Activated T-cell treated with anti-CD3 and anti-CD28 coated beads, Interleukin-2, amount 50 U/mL, for 4 hours (primary cell): ENCODE data around the gene FOXD4L6. TPM values are rescaled to one million over a fixed set of nuclear protein-coding genes. Genes with fewer than 3 reads are reported as not detected.
A peak's percentile ranks its signal among the peaks of the same experiment; 100 is the strongest.
"Not testable (repeated sequence)": the region's sequence is repeated elsewhere in the genome, so short reads cannot be mapped to it uniquely, and the experiment has no call there.

Source experiments
- ATAC-seq, 2 donors: fragments of 200-7000 bp; cut with Tn5 transposase; one replicate each; pipeline ENCODE4 v1.10.0; 2021
- DNase-seq: peaks from one replicate; pipeline ENCODE4 v3.0.0-alpha.2; 2020
- H3K27me3 Mint-ChIP-seq: one replicate; pipeline ENCODE4 v1.8.0; 2021; ENCODE audit warnings: low read depth, mixed read lengths
- H3K36me3 Mint-ChIP-seq: one replicate; pipeline ENCODE4 v1.8.0; 2022; ENCODE audit warnings: mixed read lengths; ENCODE audit not compliant: insufficient read depth
- H3K4me1 Mint-ChIP-seq: one replicate; pipeline ENCODE4 v1.8.0; 2021; ENCODE audit warnings: low read depth, mixed read lengths
- H3K4me3 Mint-ChIP-seq: one replicate; pipeline ENCODE4 v1.8.0; 2021; ENCODE audit warnings: mild to moderate bottlenecking, moderate library complexity, mixed read lengths
- H3K9me3 Mint-ChIP-seq: one replicate; pipeline ENCODE4 v1.8.0; 2021; ENCODE audit warnings: mixed read lengths
- total RNA-seq, 3 donors: library from RNA; stranded (reverse); gene quantifications; one replicate each; pipeline ENCODE4 v1.2.1, GENCODE V29; 2021

The FOXD4L6 gene
- total RNA-seq, 3 donors from 2014 or later, result not detected

DNA sequence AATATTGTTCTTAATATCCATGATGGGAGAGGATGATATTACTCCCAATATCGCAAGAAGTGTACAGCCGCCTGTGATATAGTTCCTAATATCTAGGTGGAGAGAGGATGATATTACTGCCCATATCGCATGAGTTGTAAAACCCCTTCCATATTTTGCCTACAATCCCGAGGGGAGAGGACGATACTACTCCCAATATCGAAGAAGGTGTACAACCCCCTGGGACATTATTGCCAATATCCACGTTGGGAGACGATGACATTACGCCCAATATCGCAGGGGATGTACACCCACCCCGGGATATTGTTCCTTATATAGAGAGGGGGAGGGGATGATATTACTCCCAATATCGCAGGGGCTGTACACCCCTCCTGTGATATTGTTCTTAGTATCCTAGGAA lies 17.1 kb downstream of the FOXD4L6 start:
- H3K4me1 Mint-ChIP-seq, ATAC-seq, H3K4me3 Mint-ChIP-seq, DNase-seq, H3K27me3 Mint-ChIP-seq, H3K9me3 Mint-ChIP-seq, H3K36me3 Mint-ChIP-seq: not testable (repeated sequence)

DNA sequence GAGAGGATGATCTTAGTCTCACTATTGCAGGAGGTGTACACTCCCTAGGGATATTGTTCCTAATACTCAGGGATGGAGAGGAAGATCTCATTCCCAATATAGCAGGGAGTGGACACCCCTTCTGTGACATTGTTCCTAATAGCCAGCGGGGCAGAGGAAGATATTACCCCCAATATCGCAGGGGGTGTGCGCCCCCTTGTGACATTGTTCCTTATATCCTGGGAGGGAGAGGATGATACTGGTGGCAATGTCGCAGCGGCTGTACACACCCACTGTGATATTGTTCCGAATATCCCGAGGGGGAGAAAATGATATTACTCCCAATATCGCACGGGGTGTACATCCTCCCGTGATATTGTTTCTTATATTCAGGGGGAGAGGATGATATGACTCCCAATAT lies 17.6 kb downstream of the FOXD4L6 start:
- not testable (repeated sequence) for DNase-seq

DNA sequence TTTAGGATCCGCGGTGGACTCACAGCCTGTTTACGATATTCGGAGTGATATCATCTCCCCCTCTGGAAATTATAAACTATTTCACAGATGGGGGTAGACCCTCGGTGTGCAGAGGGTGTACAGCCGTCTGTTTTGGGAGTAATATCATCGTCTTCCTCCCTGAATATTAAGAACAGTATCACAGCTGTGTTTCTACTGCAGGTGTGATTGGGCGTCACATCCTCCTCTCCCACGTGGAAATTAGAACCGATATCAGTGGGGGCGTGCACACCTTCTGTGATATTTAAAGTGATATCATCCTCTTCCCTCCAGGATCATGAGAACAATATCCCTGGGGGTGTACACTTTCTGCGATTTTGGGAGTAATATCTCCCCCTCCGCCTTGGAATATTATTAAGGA lies 19.2 kb downstream of the FOXD4L6 start:
- H3K4me1 Mint-ChIP-seq, H3K36me3 Mint-ChIP-seq, DNase-seq, H3K9me3 Mint-ChIP-seq, H3K4me3 Mint-ChIP-seq, H3K27me3 Mint-ChIP-seq, ATAC-seq: not testable (repeated sequence)

More for the DNA sequence above, 17.6 kb downstream of the FOXD4L6 start:
- not testable (repeated sequence) for H3K4me3 Mint-ChIP-seq, H3K27me3 Mint-ChIP-seq, H3K36me3 Mint-ChIP-seq, ATAC-seq, H3K9me3 Mint-ChIP-seq, H3K4me1 Mint-ChIP-seq

DNA sequence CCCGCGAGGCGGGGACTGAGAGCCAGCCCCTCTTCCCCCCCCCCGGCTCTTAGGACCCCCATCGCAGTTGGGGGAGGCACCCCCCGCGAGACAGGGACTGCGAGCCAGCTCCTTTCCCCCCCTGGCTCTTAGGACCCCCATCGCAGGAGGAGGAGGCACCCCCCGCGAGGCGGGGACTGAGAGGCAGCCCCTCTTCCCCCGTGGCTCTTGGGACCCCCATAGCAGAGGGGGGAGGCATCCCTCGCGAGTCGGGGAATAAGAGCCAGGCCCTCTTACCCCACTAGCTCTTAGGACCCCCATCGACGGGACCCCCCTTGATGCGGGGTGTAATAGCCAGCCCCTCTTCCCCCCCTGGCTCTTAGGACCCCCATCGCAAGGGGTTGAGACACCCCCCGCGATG lies 19.7 kb downstream of the FOXD4L6 start:
- not testable (repeated sequence) for H3K9me3 Mint-ChIP-seq, H3K27me3 Mint-ChIP-seq, H3K4me1 Mint-ChIP-seq, DNase-seq, ATAC-seq, H3K36me3 Mint-ChIP-seq, H3K4me3 Mint-ChIP-seq

DNA sequence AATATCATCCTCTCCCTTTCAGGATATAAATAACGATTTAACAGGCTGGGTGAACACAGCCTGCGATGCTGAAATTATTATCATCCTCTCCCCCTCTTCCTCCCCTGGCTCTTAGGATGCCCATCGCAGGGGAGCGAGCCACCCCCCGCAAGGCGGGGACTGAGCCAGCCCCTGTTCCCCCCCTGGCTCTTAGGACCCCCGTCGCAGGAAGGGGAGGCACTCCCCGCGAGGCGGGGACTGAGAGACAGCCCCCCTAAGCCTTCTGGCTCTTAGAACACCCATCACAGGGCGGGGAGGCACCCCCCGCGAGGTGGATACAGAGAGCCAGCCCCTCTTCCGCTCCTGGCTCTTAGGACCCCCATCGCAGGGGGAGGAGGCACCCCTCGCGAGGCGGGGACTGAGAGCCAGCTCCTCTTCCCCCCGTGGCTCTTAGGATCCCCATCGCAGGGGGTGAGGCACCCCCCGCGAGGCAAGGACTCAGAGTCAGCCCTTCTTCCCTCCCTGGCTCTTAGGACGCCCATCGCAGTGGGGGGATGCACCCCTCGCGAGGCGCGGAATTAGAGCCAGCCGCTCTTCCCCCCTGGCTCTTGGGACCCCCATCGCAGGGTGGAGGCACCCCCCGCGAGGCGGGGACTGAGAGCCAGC lies 21.9 kb downstream of the FOXD4L6 start:
- H3K36me3 Mint-ChIP-seq, H3K9me3 Mint-ChIP-seq, H3K27me3 Mint-ChIP-seq, H3K4me1 Mint-ChIP-seq, DNase-seq, H3K4me3 Mint-ChIP-seq: not testable (repeated sequence)
- ATAC-seq, result peak in 1 of 2 donors; percentile 31

DNA sequence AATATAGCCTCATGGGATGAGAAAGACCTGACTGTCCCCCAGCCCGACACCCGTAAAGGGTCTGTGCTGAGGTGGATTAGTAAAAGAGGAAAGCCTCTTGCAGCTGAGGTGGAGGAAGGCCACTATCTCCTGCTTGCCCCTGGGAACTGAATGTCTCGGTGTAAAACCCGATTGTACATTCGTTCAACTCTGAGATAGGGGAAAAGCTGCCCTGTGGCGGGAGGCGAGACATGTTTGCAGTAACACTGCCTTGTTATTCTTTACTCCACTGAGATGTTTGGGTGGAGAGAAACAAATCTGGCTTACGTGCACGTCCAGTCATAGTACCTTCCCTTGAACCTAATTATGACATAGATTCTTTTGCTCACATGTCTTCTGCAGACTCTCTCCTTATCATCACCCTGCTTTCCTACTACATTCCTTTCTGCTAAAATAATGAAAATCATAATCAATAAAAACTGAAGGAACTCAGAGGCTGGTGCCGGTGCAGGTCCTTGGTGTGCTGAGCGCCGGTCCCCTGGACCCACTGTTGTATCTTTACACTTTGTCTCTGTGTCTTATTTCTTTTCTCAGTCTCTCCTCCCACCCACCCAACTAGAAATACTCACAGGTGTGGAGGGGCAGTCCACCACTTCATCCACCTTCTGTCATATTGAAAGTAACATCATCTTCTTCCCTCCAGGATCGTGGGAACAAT lies 22.8 kb downstream of the FOXD4L6 start:
- not testable (repeated sequence) for ATAC-seq, H3K27me3 Mint-ChIP-seq, H3K9me3 Mint-ChIP-seq, DNase-seq, H3K36me3 Mint-ChIP-seq, H3K4me3 Mint-ChIP-seq, H3K4me1 Mint-ChIP-seq

DNA sequence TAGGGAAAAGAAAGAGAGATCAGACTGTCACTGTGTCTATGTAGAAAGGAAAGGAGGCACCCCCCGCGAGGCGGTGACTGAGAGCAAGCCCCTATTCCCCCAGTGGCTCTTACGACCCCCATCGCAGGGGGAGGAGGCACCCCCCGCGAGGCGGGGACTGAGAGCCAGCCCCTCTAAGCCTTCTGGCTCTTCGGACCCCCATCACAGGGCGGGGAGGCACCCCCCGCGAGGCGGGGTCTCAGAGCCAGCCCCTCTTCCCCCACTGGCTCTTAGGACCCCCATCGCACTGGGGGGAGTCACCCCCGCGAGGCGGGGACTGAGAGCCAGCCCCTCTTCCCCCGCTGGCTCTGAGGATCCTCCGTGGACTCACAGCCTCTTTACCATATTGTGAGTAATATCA lies 23.9 kb downstream of the FOXD4L6 start:
- not testable (repeated sequence) for DNase-seq, H3K36me3 Mint-ChIP-seq, ATAC-seq, H3K4me1 Mint-ChIP-seq, H3K4me3 Mint-ChIP-seq, H3K27me3 Mint-ChIP-seq, H3K9me3 Mint-ChIP-seq

DNA sequence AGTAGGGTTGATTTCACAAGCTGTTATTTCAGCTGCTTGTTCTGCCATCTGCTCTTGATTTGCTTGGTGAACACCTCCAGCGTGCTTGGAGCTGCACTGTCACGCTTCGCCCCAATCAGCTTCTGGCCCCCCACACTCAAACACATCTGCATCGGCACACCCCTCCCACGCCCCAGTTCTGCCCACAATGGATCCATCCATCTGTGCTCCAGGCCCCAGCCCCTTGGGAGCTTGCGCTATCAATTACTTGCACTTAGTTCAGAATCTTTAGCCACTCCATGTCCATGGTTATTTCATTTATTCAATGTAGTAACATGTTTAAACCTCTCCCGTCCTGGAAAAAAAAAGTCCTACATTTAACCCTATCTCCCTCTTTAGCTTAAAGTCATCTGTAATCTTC lies 28.0 kb downstream of the FOXD4L6 start:
- not testable (repeated sequence) for ATAC-seq, H3K4me1 Mint-ChIP-seq, H3K36me3 Mint-ChIP-seq, H3K4me3 Mint-ChIP-seq, DNase-seq, H3K9me3 Mint-ChIP-seq, H3K27me3 Mint-ChIP-seq

DNA sequence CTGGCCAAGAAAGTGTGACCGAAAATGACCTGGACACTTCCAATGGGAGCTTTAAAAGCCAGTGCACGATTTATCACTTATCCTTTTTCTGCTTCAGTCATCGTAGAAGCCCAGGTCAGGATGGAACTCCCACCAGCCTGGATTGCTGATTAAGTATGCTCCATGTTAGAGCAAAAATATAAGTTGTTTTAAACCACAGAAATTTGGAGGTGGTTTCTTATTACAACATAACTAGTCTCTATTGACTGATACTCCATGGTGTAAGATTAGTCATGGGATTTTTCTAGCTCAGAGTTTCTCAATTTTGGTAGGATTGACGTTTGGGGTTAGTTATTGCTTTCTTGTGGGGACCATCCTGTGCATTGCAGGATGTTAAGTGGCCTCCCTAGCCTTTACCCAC lies 29.7 kb downstream of the FOXD4L6 start:
- not testable (repeated sequence) for H3K4me3 Mint-ChIP-seq, H3K4me1 Mint-ChIP-seq, H3K27me3 Mint-ChIP-seq, DNase-seq, H3K36me3 Mint-ChIP-seq, H3K9me3 Mint-ChIP-seq
- ATAC-seq, result peak; percentile 42 to 48

DNA sequence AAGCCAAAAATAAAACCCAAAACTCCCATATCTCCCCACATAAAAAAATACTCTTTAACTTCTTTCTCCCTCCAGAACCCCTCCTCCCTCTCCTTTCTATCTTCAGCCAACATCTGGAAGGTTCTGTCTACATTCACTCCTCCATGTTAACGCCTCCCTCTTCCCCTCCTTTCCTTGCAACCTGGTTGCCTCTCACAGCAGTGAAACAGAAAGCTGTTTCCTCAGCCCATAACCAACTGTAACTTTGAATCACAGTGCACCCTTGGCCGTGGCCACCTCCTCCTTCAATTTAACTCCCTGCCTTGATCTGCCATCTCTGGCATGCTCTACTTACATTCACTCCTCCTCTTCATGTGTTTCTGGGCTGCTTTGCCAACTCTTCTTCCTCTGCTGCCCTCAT lies 33.4 kb downstream of the FOXD4L6 start:
- DNase-seq, H3K9me3 Mint-ChIP-seq, H3K4me3 Mint-ChIP-seq, H3K4me1 Mint-ChIP-seq, H3K27me3 Mint-ChIP-seq, H3K36me3 Mint-ChIP-seq: not testable (repeated sequence)
- peak in 1 of 2 donors; percentile 13 for ATAC-seq

DNA sequence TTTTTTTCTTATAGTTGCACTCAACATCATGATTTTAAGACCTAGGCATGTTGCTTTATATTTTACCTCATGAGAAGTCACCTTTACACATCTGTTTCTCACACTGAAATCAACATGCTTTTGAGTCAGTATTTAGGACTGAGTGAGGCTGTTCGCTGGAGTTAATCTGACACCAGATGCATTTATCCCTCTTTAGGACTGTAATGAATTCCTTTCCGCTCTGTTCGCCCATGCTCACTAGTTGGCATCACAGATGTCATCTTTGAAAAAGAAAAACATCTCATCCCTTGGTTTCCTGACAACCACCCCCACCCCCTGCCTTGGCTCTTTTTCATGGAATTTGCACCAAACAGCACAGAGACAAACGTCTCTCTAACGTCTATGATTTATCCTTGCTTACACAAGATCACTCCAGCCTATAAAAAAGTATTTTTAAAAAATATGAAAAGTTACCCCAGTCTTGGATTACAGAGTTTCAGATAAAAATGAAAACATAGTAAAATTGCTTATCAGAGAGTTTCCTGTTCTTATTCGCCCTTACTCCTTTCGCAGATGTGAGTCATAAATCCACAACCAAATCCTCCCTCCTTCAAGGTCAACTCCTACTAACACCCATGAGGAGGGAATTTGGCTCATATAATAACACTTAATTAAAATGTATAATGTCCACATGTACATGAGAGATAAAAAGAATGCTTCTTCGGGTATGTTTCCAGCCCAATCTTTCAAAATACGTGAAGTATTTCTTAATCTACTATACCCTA lies 34.3 kb downstream of the FOXD4L6 start:
- H3K27me3 Mint-ChIP-seq, H3K9me3 Mint-ChIP-seq, H3K36me3 Mint-ChIP-seq, H3K4me3 Mint-ChIP-seq, DNase-seq, ATAC-seq, H3K4me1 Mint-ChIP-seq: not testable (repeated sequence)

DNA sequence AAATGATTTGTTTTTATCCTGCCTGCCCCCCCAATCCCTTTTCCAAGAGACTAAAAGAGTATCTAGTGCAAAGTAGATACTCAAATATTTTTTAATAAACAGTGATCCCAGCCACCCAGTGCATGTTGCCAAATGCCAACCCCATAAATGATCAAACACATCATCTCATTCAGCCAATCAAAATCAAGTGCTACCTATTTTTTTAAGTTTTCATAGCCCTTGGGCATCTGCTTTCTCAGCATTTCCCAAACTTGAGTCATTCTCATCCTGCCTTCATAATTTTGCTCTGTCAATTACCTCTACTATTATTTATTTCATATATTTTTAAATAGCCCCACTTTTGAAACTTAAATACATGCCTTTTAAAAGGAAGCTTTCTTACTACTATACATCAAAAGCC lies 37.6 kb downstream of the FOXD4L6 start:
- not testable (repeated sequence) for H3K4me3 Mint-ChIP-seq, H3K36me3 Mint-ChIP-seq, DNase-seq, H3K4me1 Mint-ChIP-seq, H3K9me3 Mint-ChIP-seq, ATAC-seq
- peaks cover 10% of the 10 kb centered on the region for H3K27me3 Mint-ChIP-seq

DNA sequence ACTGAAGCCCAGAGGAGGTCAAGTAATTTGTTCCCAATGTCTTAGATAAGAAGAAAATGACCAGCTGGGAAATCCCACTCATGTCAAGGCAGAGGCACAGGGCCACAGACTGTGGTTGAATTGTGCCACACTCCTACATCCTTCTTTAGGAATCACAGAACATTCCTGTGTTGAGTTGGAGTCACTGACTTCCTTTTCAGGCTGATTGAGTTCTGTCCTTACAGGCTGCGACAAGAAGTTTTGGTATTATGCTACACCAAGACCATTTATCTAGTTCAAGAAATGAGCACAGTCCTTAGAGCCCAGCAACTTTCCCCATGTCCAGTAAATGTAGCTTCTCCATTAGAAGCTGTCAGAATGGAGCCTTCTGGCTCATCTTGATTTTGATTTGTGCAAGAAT lies 38.1 kb downstream of the FOXD4L6 start:
- not testable (repeated sequence) for ATAC-seq, H3K4me1 Mint-ChIP-seq, H3K36me3 Mint-ChIP-seq, H3K9me3 Mint-ChIP-seq, DNase-seq, H3K4me3 Mint-ChIP-seq
- H3K27me3 Mint-ChIP-seq, result peaks cover 10% of the 10 kb centered on the region

DNA sequence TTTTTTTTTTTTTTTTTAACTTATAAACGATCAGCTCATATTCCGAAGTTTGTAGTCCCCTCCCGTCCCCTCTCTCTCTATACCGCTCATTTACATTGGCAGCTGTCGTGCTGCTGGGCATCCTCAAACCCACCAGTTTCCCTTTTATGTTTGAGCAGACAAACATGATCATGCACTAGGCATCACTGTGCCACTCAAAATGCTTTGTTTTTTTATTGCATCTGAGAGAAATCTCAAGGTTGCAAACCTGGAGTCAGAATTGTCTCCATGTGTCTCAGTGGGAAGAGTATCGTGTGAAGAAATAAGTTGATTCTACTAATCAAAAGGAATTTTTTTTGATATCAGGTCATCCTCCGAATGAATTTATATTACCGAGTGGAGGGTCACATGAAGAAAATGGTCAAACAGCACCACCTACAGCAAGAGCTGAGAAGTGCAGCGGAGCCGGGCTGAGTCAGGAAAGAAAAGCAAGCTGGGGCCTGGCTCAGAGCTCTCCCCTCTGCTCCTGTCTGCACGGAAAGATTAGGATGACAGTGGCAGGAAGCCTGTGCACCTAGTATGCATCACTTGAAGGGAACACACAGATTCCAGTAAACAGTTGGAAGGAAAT lies 39.9 kb downstream of the FOXD4L6 start:
- peaks cover 12% of the 10 kb centered on the region for H3K27me3 Mint-ChIP-seq
- H3K4me3 Mint-ChIP-seq, H3K9me3 Mint-ChIP-seq, H3K36me3 Mint-ChIP-seq, H3K4me1 Mint-ChIP-seq, DNase-seq: not testable (repeated sequence)
- ATAC-seq, result peak; percentile 78 to 82
